Tibial nerve (tissue), 4 donors: ENCODE results near the gene MMEL1.

Experiments
- EP300 ChIP-seq, 2 donors: sonication (generic); formaldehyde crosslinking; IDR thresholded peaks; one replicate each; pipeline ENCODE4 v1.6.1; 2017; ENCODE audit warnings: antibody characterized with exemption in 2 of 2, mild to moderate bottlenecking in 1 of 2
- TF ChIP-seq, protein P1 (sequence below), 5 experiments: fragments of 200-600 bp in 3 of 5; fragments of 450-650 bp in 2 of 5; sonication (generic) in 3 of 5; IDR thresholded peaks; one replicate each; pipeline ENCODE4 v1.5.1; 2016 to 2019; ENCODE audit warnings: antibody characterized with exemption in 5 of 5, mild to moderate bottlenecking in 3 of 5, moderate library complexity in 2 of 5

GRCh38 chr1:2553871-2554620 is 78.8 kb downstream of the MMEL1 start:
- TF ChIP-seq, protein P1, sequence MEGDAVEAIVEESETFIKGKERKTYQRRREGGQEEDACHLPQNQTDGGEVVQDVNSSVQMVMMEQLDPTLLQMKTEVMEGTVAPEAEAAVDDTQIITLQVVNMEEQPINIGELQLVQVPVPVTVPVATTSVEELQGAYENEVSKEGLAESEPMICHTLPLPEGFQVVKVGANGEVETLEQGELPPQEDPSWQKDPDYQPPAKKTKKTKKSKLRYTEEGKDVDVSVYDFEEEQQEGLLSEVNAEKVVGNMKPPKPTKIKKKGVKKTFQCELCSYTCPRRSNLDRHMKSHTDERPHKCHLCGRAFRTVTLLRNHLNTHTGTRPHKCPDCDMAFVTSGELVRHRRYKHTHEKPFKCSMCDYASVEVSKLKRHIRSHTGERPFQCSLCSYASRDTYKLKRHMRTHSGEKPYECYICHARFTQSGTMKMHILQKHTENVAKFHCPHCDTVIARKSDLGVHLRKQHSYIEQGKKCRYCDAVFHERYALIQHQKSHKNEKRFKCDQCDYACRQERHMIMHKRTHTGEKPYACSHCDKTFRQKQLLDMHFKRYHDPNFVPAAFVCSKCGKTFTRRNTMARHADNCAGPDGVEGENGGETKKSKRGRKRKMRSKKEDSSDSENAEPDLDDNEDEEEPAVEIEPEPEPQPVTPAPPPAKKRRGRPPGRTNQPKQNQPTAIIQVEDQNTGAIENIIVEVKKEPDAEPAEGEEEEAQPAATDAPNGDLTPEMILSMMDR (IDR thresholded peaks at IDR 0.05): no peak
- TF ChIP-seq EP300 (IDR thresholded peaks at IDR 0.05): no peak
